GM18909 (cell line): Measurements from ENCODE around the gene HS3ST3B1.

Source experiments
- ATAC-seq: cut with Tn5 transposase; IDR thresholded peaks from one replicate; pipeline ENCODE4 v1.9.1; 2021; ENCODE audit warnings: mild to moderate bottlenecking; ENCODE audit not compliant: unreplicated experiment, poor library complexity

Gene HS3ST3B1

GRCh38 chr17:14320098-14320497 lies 19.2 kb downstream of the HS3ST3B1 start:
- ATAC-seq: no peak

DNA sequence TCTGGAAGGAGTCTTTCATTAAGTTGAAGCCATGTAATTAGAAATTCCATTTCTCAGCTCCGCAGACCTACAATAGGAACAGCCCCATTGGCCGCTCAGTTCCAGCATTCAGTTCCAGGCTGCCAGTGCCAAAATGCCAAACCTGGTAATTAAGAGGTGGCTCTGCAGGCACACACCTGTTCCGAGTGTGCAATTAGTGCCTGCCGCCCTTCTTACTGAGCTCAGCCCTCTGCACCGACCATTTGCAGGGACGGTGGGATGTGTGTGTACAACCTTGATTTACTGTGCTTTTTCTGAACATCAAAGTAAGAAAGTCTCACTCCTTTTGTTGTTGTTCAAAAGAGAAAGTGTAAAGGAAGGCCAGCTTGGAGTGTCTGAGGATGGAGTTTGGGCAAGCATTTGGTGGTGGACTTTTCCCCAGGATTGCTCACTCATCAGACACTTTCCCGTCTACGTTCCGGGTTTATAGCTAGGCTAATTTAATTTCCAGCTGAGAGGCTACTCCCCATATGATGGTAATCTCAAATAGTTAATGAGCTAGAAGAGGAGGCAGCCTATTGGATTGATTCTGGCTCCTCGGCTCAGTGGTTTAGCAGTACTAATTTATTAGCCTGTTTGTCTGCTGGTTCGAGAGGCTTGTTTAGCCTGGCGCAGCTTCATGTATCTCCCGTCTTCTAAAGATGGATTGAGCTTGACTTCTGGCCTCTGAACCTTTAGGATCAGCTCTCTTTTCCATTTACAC lies 20.0 kb downstream of the HS3ST3B1 start:
- ATAC-seq: no peak

GRCh38 chr17:14321476-14321949 lies 20.6 kb downstream of the HS3ST3B1 start:
- no peak for ATAC-seq

- no peak for ATAC-seq
Observed at GRCh38 chr17:14321980-14322776, 21.3 kb downstream of the HS3ST3B1 start.

GRCh38 chr17:14323522-14323981 lies 22.7 kb downstream of the HS3ST3B1 start:
- ATAC-seq: no peak

GRCh38 chr17:14325618-14326167 lies 24.8 kb downstream of the HS3ST3B1 start:
- no peak for ATAC-seq

DNA sequence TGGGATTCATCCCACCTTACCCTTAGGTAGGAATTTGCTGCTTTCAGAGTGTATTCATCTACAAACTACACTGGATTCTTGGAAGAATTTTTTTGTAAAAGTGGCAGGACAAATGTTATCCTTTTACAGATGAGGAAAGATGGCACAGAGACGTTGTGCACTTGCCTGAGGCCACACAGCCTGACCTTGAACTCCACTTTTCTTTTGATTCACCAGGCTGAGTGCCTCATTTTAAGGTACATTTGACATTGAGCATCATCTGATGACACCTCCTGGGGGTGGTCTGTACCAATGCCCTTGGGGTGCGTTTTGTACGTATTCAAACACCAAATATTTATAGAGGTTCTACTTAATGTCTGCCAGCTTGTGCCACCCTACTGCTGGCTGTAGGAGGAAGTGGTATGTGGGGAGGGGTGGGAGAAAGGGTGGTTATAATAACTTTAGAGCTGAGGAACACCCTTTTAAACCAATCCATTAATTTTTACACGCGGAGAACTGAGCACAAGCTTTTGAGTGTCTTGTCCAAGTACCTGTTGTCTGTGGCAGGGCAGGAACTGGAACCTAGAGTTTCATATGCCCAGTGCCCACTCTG lies 29.1 kb downstream of the HS3ST3B1 start:
- no peak for ATAC-seq

DNA sequence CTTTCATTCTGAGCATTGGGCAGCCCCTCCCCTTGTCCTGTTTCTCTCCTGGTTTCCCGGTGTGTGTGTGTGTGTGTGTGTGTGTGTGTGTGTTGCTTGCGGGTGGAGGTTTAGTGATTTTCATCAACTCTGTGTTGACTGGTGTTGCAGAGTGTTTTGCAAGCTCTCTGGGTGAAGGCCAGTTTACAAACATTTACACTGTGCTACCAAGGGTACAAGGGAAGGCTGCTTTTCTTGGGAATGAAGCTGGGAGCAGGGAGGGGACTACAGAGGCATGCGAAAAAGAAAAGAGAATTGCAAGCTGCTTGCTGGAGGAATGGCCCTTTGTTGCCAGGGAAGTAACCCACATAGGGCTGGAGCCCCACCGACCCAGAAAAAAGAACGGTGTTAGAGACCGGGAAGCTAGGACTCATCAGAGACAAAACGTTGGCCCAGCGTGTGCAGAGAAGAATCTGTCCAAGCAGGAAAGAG lies 29.6 kb downstream of the HS3ST3B1 start:
- ATAC-seq: no peak

DNA sequence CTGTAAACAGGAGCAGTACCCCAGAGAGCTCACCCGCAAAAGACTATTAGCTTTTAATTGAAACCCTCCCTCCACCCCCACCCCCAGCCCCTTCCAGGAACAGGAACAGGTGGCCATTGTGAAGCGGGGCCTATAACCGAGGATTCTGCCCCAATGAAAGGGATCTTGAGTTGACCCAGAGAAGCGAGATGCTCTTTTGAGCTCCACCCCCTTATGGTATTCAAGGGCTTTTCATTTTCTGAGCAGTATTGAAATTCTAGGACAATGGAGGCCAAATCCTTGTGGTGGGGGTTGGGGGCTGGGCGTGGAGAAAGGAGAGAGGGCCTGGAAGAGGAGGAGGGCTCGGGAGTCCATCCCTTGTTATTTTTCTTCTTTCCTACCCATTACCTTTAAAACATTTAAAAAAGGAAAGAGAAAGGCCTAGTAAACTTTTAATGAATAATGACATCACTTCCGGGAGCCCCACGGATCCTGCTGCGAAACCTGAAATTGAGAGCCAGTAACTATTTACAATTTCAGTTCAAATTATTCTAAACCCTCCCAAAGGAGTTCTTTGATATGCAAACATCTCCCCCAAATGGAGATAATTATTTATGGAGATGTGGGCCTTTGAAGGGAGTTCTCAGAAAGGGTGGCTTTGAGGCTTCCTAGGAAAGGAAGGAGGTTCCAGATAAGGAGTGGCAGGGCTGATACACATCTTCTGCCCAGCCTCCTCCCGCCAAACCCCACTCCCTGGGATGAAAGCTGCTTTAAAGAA lies 30.5 kb downstream of the HS3ST3B1 start:
- ATAC-seq: no peak

DNA sequence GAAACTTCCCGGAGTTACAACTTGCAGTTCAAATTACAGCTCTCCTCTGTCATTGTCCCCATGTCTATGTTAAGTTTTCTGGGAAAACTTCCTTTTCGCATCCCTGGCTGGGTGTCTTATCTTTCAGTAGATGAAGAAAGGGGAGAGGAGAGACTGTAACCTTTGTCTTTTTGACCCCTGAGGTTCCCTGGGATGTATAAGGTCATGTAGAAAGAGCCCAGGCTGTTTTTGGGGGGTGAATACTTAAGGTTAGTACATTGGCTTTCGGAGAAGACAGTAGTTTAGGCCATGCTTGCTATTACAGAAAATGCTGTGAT lies 31.1 kb downstream of the HS3ST3B1 start:
- ATAC-seq: no peak

GRCh38 chr17:14332331-14332730 lies 31.4 kb downstream of the HS3ST3B1 start:
- ATAC-seq: no peak

DNA sequence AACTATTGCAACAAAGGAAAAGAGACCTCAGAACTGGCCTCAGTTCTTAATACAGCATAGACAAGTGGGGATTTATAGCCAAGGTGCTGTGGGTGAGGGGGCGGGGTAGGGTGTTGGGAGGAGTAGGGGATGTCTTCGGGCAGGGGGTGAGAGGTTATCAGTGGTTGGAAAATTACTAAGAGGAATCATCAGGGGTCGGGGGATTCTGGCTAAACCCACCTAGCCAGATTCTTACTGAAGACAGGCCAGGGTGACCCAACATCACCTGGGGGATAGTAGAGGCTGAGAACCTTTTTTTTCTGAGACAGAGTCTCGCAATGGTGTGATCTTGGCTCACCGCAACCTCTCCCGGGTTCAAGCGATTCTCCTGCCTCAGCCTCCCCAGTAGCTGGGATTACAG lies 32.6 kb downstream of the HS3ST3B1 start:
- ATAC-seq: no peak

DNA sequence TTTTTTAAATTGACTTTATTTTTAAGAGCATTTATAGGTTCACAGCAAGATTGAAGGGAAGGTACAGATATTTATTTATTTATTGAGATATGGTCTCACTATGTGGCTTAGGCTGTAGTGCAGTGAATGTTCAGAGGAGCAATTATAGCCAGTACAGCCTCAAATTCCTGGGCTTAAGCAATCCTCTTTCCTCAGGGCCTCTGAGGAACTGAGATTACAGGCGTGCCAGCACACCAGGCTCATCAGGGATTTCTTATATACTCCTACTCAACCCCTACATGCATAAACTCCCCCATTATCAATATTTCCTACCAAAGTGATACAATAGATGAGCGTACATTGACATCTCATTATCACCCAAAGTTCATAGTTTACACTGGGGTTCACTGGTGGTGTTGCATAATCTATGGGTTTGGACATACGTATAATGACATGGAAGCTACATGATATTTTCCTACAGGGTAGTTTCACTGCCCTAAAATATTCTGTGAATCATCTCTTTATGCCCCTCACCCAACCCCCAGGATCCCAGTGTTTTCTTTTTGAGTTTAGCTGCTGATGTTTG lies 33.5 kb downstream of the HS3ST3B1 start:
- no peak for ATAC-seq

DNA sequence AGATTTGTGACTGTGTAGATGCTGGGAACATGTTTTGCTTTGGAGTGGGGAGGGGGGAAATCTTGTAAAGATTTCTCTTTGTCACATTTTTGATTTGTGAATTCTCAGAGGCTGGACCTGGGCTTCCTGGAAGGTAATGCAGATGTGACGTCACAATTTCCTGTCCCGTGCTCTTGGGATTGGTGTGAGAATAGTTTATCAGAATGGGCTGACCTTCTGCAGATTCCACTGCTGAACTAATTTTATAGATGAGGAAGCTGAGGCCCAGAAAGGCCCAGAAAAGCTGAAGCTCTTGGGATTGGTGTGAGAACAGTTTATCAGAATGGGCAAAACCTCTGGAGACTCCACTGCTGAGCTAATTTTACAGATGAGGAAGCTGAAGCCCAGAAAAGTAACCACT lies 34.0 kb downstream of the HS3ST3B1 start:
- ATAC-seq: no peak

- no peak for ATAC-seq
Observed at GRCh38 chr17:14336418-14336817, 35.5 kb downstream of the HS3ST3B1 start.

- peak; percentile 68 for ATAC-seq
Observed at GRCh38 chr17:14337596-14338079, 36.8 kb downstream of the HS3ST3B1 start.

GRCh38 chr17:14340857-14341754 lies 40.2 kb downstream of the HS3ST3B1 start:
- no peak for ATAC-seq

DNA sequence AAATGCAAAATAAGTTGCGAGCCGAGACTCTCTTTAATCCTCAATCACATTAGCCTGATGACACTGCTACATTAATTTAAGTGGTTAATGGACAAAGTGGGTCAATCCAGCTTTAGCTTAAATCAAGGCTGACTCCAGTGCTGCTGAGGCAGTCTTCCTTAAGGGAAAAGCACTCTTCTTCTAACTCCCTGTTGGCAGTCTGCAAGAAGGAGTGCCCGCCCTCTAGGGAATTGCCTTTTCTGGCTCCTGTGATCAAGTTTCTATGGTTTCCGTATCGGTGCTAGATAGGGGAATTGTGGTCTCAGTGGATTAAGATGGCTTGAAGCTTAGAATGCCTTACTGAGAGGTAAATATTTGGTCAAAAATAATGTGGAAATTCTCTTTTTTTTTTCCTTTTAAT lies 41.0 kb downstream of the HS3ST3B1 start:
- no peak for ATAC-seq

GRCh38 chr17:14346801-14347200 lies 45.9 kb downstream of the HS3ST3B1 start:
- ATAC-seq: no peak
